Measurements from ENCODE around the gene ARRDC2. TPM values are rescaled to one million over a fixed set of nuclear protein-coding genes. Genes with fewer than 3 reads are reported as not detected.
"Not testable (repeated sequence)": the region's sequence is repeated elsewhere in the genome, so short reads cannot be mapped to it uniquely, and the experiment has no call there.

The ARRDC2 gene
- total RNA-seq (2014; rRNA removed; shearing (Covaris generic)) = 39.1 and 40.5 TPM in 2 replicates

GRCh38 chr19:18007917-18008673, at the start of gene ARRDC2:
Gene ARRDC2 (plus strand): TSS chr19:18008170. CDS start chr19:18008311, 141 bp downstream.
- DNase-seq (ENCODE audit: low spot score) = peak; percentile 64

- no peak for DNase-seq (ENCODE audit: low spot score)
Measured at GRCh38 chr19:17963936-17964691, 43.9 kb upstream of the ARRDC2 start.

GRCh38 chr19:17965370-17966128, 42.4 kb upstream of the ARRDC2 start:
- no peak for DNase-seq (ENCODE audit: low spot score)

- no peak for DNase-seq (ENCODE audit: low spot score)
Measured at GRCh38 chr19:17966129-17966483, 41.9 kb upstream of the ARRDC2 start.

GRCh38 chr19:17966550-17967256, 41.3 kb upstream of the ARRDC2 start, which contains the start of gene KCNN1:
Gene KCNN1 (plus strand): TSS chr19:17967107. CDS start chr19:17973889, 6,782 bp downstream.
- no peak for DNase-seq (ENCODE audit: low spot score)

- DNase-seq (ENCODE audit: low spot score) = no peak
Measured at GRCh38 chr19:17967257-17968051, 40.5 kb upstream of the ARRDC2 start.

GRCh38 chr19:17968362-17968761, 39.6 kb upstream of the ARRDC2 start:
- DNase-seq (ENCODE audit: low spot score) = no peak

- no peak for DNase-seq (ENCODE audit: low spot score)
Measured at GRCh38 chr19:17969096-17969792, 38.7 kb upstream of the ARRDC2 start.

- no peak for DNase-seq (ENCODE audit: low spot score)
Measured at GRCh38 chr19:17972230-17972629, 35.7 kb upstream of the ARRDC2 start.

GRCh38 chr19:17973759-17974158, 34.2 kb upstream of the ARRDC2 start:
- no peak for DNase-seq (ENCODE audit: low spot score)

GRCh38 chr19:17974551-17974950, 33.4 kb upstream of the ARRDC2 start:
- DNase-seq (ENCODE audit: low spot score) = no peak

- DNase-seq (ENCODE audit: low spot score) = no peak
Measured at GRCh38 chr19:17975032-17975431, 32.9 kb upstream of the ARRDC2 start.

GRCh38 chr19:17977021-17977420, 30.9 kb upstream of the ARRDC2 start:
- no peak for DNase-seq (ENCODE audit: low spot score)

- DNase-seq (ENCODE audit: low spot score) = no peak
Measured at GRCh38 chr19:17977488-17977887, 30.5 kb upstream of the ARRDC2 start.

GRCh38 chr19:17981611-17982010, 26.4 kb upstream of the ARRDC2 start:
- no peak for DNase-seq (ENCODE audit: low spot score)

GRCh38 chr19:17982430-17982829, 25.5 kb upstream of the ARRDC2 start:
- no peak for DNase-seq (ENCODE audit: low spot score)

- no peak for DNase-seq (ENCODE audit: low spot score)
Measured at GRCh38 chr19:17985037-17985818, 22.7 kb upstream of the ARRDC2 start.

GRCh38 chr19:17986569-17986968, 21.4 kb upstream of the ARRDC2 start:
- not testable (repeated sequence) for DNase-seq (ENCODE audit: low spot score)

GRCh38 chr19:17988161-17988560, 19.8 kb upstream of the ARRDC2 start:
- DNase-seq (ENCODE audit: low spot score) = no peak

All from HT-29 (cell line).